A673 (cell line): ENCODE measurements around the gene KCTD7. TPM values are rescaled to one million over a fixed set of nuclear protein-coding genes. Genes with fewer than 3 reads are reported as not detected.

Experiments used
- BruUV-seq: library from RNA; stranded (reverse); fragments of 400-500 nt; replicated peaks from 2 replicates; lab custom pipeline; 2021; lab: Mats Ljungman, UMichigan
- CTCF ChIA-PET: fragments of 300-600 bp; sonication (Branson Sonifier 250); formaldehyde crosslinking; loops from one replicate; lab custom pipeline; 2022; ENCODE audit warnings: antibody characterized with exemption; lab: Charles Lee
- POLR2A ChIA-PET: fragments of 300-600 bp; sonication (Branson Sonifier 250); formaldehyde crosslinking; loops from one replicate; lab custom pipeline; 2022; ENCODE audit warnings: antibody characterized with exemption; ENCODE audit not compliant: low non-redundant PET; lab: Charles Lee
- DNase-seq: peaks from one replicate; pipeline ENCODE4 v3.0.0-alpha.2; 2015; ENCODE audit warnings: low spot score
- H3K27ac ChIP-seq: fragments of 200-600 bp; sonication (generic); 2 replicates; pipeline ENCODE4 v1.5.1; 2016; ENCODE audit warnings: mixed run types, low read depth, mild to moderate bottlenecking, mixed read lengths, antibody characterized with exemption, low read length; ENCODE audit not compliant: poor library complexity, severe bottlenecking
- H3K27me3 ChIP-seq: fragments of 200-600 bp; sonication (generic); replicated peaks from 2 replicates; pipeline ENCODE4 v1.6.1; 2017; ENCODE audit warnings: mixed run types, low read depth, mild to moderate bottlenecking, mixed read lengths, antibody characterized with exemption, low read length; ENCODE audit not compliant: insufficient read depth, poor library complexity
- H3K36me3 ChIP-seq: fragments of 200-600 bp; sonication (generic); 2 replicates; pipeline ENCODE4 v1.6.1; 2016; ENCODE audit warnings: mixed run types, mild to moderate bottlenecking, mixed read lengths, antibody characterized with exemption, low read length; ENCODE audit not compliant: insufficient read depth, poor library complexity, severe bottlenecking
- H3K4me1 ChIP-seq: fragments of 200-600 bp; sonication (generic); 2 replicates; pipeline ENCODE4 v1.6.1; 2017; ENCODE audit warnings: mixed run types, mild to moderate bottlenecking, mixed read lengths, antibody characterized with exemption, low read length; ENCODE audit not compliant: insufficient read depth, poor library complexity, severe bottlenecking
- H3K4me3 ChIP-seq: fragments of 200-600 bp; sonication (generic); 2 replicates; pipeline ENCODE4 v1.5.1; 2016; ENCODE audit warnings: low read depth, mixed run types, mild to moderate bottlenecking, mixed read lengths, low read length; ENCODE audit not compliant: poor library complexity, severe bottlenecking
- H3K9me3 ChIP-seq: fragments of 200-600 bp; sonication (generic); 2 replicates; pipeline ENCODE4 v1.6.1; 2016; ENCODE audit warnings: mixed run types, low read depth, mild to moderate bottlenecking, mixed read lengths, antibody characterized with exemption, low read length; ENCODE audit not compliant: poor library complexity, severe bottlenecking
- EZH2 ChIP-seq: fragments of 200-600 bp; sonication (generic); IDR thresholded peaks from 2 replicates; pipeline ENCODE4 v1.6.1; 2017; ENCODE audit warnings: borderline replicate concordance, low read depth, mild to moderate bottlenecking, mixed read lengths, antibody characterized with exemption, low read length; ENCODE audit not compliant: poor library complexity, severe bottlenecking
- intact Hi-C: fragments of 100-400 bp; cut with micrococcal nuclease; formaldehyde crosslinking; loops from one replicate; pipeline ENCODE4 v1.10.0; 2022; ENCODE audit not compliant: unreplicated experiment
- total RNA-seq: library from RNA; stranded (reverse); gene quantifications from 2 replicates; pipeline ENCODE4 v1.2.3, GENCODE V29; 2021
- TF ChIP-seq, protein P1 (sequence below): fragments of 300-800, 200-600 bp; sonication (generic); conservative IDR thresholded peaks from 2 replicates; pipeline ENCODE4 v1.5.1; 2017; ENCODE audit warnings: low read depth, mild to moderate bottlenecking, antibody characterized with exemption, low read length, moderate library complexity, mixed read lengths

Gene KCTD7
- total RNA-seq, 1 experiment from 2014 or later = 10.6 TPM

DNA sequence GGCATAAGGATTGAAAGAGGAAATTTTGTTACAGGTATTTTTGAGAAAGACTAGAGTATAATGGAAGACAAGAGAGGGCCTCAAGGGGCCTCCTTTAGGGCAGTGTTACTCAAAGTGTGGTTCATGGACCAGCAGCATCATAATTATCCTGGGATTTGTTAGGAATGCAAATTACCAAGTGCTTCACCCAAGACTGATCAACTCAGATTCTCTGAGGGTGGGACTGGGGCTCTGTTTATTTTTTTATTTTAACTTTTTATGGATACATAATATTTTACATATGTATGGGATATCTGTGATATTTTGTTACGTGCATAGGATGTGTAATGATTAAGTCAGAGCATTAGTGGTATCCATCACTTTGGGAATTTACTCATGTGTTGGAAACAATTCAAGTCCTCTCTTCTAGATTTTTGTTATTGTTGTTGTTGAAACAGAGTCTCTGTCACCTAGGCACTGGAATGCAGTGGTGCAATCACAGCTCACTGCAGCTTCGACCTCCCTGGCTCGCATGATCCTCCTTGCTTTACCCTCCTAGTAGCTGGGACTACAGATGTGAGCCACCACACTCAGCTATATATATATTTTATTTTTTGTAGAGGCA, 2.2 kb upstream of the KCTD7 start:
- ChIA-PET POLR2A (no interaction called here), CTCF (no interaction called here)
- no peak for DNase-seq
- Histone ChIP-seq H3K9me3 (no peaks in the 10 kb centered on the region), H3K4me3 (no peak overlapping the region), H3K4me1 (peaks cover 8% of the 10 kb centered on the region), H3K27ac (no peak overlapping the region), H3K36me3 (no peaks in the 10 kb centered on the region), H3K27me3 (no peaks in the 10 kb centered on the region)
- BruUV-seq = no TSS peak
- intact Hi-C loops = no loop called here
- TF ChIP-seq EZH2 = no peak
- TF ChIP-seq, protein P1, sequence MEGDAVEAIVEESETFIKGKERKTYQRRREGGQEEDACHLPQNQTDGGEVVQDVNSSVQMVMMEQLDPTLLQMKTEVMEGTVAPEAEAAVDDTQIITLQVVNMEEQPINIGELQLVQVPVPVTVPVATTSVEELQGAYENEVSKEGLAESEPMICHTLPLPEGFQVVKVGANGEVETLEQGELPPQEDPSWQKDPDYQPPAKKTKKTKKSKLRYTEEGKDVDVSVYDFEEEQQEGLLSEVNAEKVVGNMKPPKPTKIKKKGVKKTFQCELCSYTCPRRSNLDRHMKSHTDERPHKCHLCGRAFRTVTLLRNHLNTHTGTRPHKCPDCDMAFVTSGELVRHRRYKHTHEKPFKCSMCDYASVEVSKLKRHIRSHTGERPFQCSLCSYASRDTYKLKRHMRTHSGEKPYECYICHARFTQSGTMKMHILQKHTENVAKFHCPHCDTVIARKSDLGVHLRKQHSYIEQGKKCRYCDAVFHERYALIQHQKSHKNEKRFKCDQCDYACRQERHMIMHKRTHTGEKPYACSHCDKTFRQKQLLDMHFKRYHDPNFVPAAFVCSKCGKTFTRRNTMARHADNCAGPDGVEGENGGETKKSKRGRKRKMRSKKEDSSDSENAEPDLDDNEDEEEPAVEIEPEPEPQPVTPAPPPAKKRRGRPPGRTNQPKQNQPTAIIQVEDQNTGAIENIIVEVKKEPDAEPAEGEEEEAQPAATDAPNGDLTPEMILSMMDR = no peak

GRCh38 chr7:66627151-66627681, 1.5 kb upstream of the KCTD7 start:
- no peak overlapping the region for H3K27ac ChIP-seq
- peak; percentile 16 for DNase-seq
- TF ChIP-seq, protein P1 = no peak
- no peak for TF ChIP-seq EZH2
- ChIA-PET CTCF (no interaction called here), POLR2A (interaction anchor here (0.5 kb wide), 1 partner anchor 434 kb away, joined by 35 read pairs; no protein-coding TSS in a partner anchor)
- intact Hi-C loops = no loop called here
- H3K4me1 ChIP-seq = peaks cover 8% of the 10 kb centered on the region
- no peaks in the 10 kb centered on the region for H3K36me3 ChIP-seq
- H3K27me3 ChIP-seq = no peaks in the 10 kb centered on the region
- no TSS peak for BruUV-seq
- no peak overlapping the region for H3K4me3 ChIP-seq
- no peaks in the 10 kb centered on the region for H3K9me3 ChIP-seq

DNA sequence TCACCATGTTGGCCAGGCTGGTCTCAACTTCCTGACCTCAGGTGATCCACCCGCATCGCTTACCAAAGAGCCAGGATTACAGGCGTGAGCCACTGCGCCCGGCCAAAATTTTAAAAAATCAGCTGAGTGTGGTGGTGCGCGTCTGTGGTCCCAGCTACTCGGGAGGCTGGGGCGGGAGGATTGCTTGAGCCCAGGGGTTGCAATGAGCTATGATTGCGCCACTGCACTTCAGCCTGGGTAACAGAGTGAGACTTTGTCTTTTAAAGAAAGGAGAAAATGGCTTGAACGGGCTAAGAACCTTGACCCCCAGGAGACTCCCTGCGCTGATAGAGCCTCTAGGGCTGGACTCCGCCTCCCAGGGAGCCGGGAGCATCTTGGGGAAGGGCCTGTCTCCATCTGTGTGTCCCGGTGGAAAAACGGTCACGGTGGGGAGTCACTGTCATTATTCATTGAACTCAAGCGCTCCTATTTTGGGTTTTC, 760 bp upstream of the KCTD7 start:
- Histone ChIP-seq H3K27ac (peak overlapping the region; percentile 80), H3K27me3 (no peaks in the 10 kb centered on the region), H3K36me3 (no peaks in the 10 kb centered on the region), H3K4me1 (peaks cover 8% of the 10 kb centered on the region), H3K9me3 (no peaks in the 10 kb centered on the region), H3K4me3 (peak overlapping the region; percentile 85)
- CTCF ChIA-PET = no interaction called here
- intact Hi-C loops = no loop called here
- TF ChIP-seq, protein P1 = no peak
- no peak for TF ChIP-seq EZH2
- BruUV-seq = no TSS peak
- POLR2A ChIA-PET = no interaction called here
- DNase-seq = no peak
